HG02588 (cell line): ENCODE results near the gene TRAPPC1.

Source experiments
- ATAC-seq: cut with Tn5 transposase; IDR thresholded peaks from one replicate; pipeline ENCODE4 v1.9.1; 2021; ENCODE audit warnings: mild to moderate bottlenecking, moderate library complexity; ENCODE audit not compliant: unreplicated experiment

The TRAPPC1 gene

DNA sequence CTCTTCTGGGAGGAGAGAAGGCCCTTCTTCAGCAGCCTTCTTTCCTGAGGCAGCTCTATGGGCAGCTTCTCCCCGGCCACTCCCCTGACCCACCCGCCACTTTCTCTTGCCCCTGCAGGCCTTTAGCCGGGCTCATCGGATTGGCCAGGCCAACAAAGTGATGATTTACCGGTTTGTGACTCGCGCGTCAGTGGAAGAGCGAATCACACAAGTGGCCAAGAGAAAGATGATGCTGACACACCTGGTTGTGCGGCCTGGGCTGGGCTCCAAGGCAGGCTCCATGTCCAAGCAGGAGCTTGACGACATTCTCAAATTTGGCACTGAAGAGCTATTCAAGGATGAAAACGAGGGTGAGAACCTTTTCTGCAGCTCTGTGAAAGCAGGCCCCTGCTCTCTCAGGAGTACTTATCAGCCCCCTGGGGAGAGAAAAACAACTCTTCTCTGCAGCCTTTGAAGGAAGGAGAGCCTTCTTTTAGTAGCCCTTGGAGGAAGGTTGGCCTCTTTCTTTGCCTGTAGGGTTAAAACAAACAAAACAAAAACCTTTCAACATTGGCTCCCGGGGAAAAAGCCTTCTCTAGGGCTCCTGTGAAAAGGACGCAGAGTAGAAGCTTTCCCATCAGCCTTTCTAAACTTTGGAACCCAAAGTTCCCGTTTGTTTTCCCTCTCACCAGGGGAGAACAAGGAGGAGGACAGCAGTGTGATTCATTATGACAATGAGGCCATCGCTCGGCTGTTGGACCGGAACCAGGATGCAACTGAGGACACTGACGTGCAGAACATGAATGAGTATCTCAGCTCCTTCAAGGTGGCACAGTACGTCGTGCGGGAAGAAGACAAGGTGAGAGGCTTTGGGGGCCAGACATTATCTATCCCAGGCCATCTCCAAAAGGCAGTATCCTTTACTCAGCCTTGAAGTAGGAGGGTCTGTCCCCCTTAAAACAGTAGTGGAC, 28.3 kb downstream of the TRAPPC1 start:
- no peak for ATAC-seq

DNA sequence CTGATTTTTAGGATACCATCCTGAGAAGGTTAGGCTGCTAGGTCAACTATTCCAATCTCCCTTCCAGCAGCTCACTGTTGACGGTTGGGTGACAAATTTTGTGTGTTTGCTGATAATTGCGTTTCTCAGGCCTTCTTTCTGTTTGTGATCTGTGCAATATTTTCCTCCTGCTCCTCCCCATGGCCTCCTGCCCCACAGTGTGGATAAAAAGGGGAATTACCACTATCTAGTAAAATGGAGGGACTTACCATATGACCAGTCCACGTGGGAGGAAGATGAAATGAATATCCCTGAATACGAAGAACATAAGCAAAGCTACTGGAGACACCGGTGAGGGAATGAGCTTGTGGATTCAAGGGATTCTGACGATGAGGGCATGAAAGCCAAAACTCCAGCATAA, 34.0 kb downstream of the TRAPPC1 start:
- ATAC-seq, result no peak

DNA sequence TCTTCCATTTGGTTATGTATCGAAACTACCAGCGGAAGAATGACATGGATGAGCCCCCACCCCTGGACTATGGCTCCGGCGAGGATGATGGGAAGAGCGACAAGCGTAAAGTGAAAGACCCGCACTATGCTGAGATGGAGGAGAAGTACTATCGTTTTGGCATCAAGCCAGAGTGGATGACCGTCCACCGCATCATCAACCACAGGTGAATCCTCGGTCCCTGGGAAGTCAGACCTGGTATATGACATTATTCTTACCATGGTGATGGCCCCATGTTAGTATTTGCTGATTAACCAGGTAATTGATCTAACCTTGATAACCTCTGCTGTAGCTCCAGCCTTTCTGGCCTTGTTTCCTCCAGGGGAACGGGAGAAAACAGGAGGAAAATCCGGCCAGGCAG, 34.7 kb downstream of the TRAPPC1 start:
- no peak for ATAC-seq

DNA sequence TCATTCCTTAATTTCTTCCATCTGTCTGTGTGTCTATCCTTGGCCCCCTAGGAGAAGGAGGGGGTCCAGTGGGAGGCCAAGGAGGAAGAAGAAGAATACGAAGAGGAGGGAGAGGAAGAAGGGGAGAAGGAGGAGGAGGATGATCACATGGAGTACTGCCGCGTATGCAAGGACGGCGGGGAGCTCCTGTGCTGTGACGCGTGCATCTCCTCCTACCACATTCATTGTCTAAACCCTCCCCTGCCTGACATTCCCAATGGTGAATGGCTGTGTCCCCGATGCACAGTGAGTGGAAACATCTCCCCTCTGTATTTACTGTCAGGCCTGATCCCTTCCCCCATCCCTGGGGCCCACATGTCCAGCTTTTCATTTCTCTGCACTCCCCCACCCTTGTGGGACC, 36.9 kb downstream of the TRAPPC1 start:
- ATAC-seq, result no peak

DNA sequence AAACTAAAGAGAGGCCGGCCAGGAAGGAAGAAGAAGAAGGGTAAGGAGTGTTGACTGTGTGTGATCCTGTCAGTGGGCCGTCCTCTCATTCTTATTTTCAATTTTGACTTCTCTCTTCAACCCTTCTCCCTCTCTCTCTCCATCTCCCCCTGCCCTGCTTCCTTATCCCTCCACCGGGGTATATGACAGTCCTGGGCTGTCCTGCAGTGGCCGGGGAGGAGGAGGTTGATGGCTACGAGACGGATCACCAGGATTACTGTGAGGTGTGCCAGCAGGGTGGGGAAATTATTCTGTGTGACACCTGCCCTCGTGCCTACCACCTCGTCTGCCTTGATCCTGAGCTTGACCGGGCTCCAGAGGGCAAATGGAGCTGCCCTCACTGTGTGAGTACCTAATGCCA, 37.5 kb downstream of the TRAPPC1 start:
- ATAC-seq, result no peak

DNA sequence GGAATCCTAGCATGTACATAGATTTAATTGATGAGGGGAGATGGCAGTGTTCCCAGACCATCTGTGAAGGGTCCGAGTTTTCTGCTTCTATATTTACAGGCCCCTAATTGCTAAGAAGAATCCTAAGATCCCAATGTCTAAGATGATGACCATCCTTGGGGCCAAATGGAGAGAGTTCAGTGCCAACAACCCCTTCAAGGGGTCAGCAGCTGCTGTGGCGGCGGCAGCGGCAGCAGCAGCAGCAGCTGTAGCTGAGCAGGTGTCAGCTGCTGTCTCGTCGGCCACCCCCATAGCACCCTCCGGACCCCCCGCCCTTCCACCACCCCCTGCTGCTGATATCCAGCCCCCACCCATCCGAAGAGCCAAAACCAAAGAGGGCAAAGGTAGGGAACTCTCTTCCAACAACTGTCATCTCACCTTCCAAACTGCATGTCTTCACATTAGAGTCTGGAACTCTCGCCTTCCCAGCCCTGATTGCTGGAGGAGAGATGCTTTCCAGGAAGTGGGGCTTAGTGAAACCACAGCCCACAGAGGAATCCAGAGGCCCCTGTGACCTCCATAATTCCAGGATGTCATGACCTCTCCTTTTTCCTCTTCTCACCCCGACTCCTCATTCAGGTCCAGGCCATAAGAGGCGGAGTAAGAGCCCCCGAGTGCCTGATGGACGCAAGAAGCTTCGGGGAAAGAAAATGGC, 38.4 kb downstream of the TRAPPC1 start:
- ATAC-seq, result no peak

DNA sequence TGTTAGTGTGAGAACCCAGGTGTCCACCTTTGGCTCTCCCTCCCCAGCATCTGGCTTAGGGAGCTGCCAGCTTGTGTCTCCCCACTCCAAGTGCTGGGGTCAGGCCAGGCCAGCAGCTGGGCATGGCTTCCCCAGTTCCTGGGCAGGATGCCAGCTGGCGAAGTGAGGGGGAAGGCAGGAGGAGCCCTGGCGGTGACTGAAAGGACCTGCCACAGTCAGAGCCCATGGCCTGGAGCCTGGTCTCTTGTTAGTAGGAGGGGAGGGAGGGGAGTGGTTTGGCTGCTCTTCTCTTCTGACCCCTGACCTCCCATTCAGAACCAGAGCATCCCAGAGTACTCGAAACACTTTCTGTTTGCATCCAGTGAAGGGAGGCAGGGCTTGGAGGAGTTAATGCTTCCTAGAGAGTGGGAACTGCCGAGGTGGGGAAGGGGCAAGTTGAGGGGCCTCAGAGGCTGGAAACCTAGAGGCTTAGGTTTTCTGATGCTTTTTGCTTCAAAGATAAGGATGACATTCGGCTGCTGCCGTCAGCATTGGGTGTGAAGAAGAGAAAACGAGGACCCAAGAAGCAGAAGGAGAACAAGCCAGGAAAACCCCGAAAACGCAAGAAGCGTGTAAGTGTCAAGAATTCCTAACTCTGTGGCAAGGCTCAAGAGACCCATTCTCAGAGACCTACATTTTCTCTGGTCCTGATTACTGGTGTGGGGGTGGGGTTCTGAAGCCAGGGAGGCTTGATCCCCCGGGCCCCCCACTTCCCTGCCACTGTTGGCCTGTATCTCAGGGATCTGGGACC, 42.4 kb downstream of the TRAPPC1 start:
- ATAC-seq, result no peak

DNA sequence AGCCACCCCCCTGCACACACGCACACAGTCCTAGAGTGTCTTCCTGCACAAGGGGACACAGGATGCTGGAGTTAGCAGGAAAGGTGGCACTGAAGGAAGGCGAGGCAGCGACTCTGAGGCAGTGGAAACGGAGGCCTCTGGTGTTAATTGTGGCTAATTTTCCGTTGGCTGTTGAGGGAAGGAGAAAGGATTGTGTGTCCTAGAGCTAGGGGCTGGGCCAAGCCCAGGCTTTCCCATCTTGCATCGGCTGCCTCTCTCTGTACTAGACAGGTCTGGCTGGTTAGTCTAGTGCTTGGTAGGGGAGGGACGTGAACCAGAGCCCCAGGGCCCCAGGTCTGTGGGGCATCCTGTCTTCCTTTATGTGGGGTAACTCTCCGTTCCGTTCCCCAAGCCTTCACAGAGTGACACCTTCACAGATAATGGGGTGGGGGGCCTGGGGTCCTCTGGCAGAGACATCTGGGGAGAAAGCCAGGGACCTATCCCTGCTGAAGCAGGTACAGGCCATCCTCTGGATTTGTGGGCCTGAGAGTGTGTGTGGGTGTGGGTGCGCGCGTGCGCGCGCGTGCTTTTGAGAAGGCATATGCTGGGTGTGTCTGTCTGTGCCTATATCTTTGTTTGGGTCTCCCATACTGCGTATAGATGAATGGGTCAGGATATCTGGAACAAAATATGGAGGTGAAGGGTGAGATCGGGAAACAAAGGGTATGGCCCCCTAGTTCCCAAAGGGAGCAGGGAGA, 43.4 kb downstream of the TRAPPC1 start, which contains the start of gene CHD3:
TSS of gene CHD3 (plus strand) at position 606 of the 737 bp plus-strand sequence. CDS start 212 bp downstream, outside the sequence.
- no peak for ATAC-seq

DNA sequence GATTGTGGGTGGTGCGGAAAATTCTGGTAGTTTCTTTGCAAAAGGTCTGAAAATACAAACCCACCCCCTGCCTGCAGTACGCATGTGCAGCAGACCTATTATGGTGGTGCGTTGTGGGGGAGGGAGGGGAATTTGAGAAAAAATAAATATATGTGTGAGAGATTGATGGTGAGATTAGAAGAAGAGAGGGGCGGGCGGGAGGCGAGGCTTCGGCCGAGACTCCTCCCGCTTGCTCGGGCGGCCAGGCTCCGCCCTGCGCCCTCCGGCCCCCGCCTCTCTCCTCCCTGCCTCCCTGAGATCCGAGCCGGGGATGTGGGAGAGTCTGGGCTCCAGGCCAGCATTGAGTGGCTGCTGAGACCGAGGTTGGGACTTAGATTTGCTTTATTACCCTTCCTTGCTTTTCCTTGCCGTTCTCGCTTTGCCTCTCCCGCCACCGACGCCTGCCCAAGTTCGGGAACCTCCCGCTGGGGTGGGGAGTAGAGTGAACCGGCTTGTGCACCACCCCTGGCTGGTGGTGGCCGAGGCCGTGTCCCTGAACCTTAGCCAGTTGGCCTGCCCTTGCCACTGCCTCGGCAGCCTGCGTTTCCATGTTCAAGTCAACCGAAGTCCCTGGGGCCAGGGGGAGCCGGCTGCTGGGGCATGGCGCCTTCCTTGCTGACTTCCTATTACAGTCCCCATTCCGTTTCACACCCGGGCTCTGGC, 44.1 kb downstream of the TRAPPC1 start:
- peak; percentile 40 for ATAC-seq

DNA sequence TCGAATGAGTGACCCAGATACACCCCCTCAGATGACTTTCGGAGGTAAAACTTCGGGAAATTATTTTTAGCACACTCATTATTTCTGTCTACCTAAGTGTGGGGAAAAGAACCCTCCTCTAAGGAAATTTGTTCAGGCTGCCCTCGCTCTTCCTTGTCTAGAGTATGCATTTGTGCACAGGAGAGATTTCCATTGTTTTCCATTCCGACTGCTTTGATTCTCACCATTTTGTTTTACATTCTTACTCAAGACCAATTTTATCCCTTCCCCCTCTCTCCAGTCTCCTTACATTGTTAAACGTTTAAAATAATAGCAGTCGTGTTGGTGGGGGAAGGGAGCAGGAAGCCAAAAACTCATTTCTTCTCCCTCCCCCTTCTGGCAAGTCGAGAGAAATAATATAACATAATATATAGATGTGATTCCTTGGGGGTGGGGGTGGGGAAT, 44.7 kb downstream of the TRAPPC1 start:
- no peak for ATAC-seq

DNA sequence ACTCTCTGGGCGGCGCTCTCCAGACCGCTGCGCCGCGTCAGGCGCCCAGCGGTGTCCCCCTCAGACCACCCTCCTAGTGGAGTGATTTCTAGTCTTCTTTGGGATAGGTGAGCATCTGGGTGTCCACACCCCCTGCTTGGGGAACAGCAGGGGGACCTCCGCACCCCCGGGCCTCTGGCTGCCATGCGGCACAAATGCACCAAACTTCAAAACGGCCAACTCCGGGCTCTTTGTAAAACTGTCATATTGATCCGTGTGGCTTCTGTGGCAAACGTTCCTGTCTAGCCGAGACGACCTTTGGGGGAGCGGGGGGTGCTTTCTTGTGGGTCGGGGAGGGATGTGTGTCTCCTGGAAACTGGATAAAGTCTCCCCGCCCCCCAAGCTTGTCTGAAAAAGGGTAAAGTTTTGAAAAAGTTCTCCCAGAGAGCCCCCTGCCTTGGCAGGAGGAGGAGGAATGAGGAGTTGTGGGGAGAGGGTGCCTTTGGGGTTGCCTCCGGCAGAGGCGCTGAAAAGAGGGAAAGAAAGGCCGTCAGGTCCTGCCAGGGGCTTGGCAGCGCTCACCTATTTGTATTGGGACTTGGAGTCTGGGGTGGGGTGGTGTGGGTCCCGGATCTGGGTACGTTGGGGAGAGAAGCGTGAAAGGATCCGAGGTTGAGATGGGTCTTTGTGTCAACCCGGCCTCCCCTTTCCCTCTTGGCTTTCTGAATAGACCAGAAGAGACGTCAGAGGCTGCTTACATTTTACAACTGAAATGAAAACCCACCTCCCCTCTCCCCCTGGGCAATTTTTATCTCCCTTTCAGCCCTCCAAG, 45.3 kb downstream of the TRAPPC1 start:
- ATAC-seq, result no peak

DNA sequence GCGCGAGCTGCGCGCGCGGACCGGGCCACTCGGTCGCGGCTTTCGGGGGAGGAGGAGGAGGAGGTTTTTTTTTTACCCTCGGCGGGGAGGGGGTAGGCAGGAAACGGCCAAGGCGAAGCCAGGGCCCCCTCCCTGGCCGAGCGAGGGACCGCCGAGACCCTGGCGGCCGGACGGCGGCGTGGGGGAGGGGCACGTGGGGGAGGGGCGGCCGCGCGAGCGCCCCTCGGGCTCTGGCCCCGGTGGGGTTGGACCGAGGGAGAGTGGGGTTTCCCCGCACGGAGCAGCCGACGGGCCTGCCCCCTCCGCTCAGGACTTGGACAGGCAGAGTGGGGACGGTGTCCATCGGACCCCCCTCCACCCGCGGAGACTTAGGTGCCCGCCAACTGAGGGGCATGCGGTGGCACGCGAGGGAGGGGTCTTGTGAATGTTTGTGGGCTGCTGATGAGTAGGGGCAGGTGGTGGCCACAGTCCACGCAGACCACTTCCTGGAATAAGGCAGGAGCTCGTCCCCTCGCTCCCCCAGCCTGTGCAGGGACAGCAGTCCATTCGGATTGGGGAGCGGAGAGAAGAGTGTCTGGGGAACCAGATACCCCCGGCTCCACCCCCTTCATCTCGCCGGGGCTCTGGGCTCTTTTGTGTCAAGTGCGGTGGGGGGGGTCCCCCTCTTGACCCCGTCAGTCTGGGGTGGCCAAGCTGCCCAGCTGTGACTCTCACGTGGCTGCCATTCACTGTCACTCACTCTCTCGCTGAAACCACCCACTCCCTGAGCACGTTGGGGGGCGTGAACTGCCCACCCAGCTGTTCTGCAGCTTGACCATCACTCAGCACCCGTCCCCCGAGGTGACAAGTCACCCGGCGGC, 46.1 kb downstream of the TRAPPC1 start:
- ATAC-seq, result no peak

DNA sequence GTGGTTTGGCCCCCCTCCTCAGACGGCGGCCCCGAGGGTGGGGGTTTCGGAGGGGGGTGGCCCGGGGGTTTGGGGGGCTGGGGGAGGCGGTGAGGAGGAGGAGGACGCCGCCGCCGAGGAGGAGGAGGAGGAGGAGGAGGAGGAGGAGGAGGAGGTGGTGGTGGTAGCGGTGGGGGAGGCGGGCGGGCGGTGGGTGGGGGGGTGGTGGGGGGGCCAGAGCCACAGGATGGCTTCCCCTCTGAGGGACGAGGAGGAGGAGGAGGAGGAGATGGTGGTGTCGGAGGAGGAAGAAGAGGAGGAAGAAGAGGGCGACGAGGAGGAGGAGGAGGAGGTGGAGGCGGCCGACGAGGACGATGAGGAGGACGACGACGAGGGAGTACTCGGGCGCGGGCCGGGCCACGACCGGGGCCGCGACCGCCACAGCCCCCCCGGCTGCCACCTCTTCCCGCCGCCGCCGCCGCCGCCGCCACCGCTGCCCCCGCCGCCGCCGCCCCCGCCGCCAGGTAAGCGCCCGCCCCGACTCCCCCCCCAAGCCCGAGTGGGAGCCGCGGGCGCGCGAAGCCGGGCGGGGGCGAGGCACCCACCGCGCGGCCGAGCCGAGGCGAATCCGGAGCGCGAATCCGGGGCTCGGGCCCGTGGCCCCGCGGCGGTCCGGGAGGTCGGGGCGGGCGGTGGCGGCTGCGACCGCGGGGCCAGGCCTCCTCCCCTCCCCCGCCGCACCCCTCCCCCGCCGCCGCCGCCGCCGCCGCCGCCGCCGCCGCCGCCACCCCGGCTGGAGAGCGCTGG, 47.0 kb downstream of the TRAPPC1 start:
- ATAC-seq, result no peak

DNA sequence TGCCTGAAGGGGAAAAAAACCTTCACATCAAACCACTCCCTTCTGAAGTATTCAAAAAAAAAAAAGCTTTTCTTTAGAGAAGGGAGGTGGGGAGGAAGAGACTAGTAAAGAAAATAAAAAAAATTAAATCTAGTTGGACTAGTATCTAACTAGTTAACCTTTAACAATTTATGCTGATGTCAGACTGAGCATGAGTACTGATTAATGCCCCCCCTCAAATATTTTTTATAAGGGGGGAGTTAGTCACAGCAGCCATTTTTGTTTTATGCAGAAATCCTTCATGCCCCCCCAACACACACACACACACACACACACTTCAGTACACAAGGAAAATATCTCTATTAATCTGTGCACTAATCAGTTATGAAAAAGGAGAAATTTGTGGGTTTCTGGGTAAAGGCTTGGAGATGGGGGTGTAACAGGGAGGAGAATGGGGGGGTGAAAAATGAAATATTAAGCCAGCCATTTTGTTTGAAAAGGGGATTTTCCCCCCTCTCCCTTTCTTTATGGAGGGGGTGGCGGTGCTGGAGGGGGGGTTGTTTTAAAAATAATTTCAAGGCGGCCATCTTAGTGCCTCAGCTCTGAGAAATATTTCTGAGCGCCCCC, 47.9 kb downstream of the TRAPPC1 start:
- ATAC-seq, result no peak

DNA sequence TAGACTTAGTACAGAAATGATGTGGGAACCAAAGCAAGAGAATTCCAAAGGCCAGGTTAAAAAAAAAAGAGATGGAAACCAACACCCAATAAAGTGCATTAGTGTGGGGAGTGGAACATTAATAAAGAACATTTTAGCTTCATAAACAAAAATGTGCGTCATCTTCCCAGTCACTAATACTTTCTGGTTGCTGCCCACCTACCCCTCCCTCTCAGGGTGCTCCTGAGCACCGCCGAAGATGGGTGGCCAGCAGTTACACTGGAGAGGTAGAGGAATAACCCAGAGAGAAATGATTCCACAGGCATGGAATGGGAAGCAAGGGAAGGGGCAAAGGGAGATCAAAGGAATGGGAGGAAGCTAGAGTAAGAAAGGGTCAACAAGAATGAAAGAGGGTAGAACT, 49.1 kb downstream of the TRAPPC1 start:
- no peak for ATAC-seq

DNA sequence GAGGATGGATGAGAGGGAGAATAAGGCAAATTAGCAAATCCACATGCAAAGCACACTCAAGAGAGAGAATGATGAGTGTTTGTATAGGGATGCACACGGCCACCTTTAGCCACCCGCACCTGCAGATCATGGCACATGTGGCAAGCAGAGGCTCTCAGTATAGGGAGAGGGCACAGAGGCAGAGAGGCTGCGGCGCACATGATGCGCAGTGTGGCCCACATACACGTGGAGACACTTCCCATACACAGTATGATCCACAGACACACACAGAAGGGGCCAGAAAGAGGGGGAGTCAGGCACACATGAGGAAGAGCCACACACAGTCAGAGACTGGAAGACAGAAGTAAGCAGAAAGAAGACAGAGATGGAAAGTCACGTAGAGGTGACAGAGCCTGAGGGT, 49.7 kb downstream of the TRAPPC1 start:
- no peak for ATAC-seq
